Psoas muscle (tissue), 8 donors: ENCODE results near the gene ZBTB12. TPM values are rescaled to one million over a fixed set of nuclear protein-coding genes. Genes with fewer than 3 reads are reported as not detected.

Source experiments
- ATAC-seq, 4 donors: fragments of 200-7000 bp; cut with Tn5 transposase; one replicate each; pipeline ENCODE4 v1.9.1; 2020; ENCODE audit warnings: moderate library complexity in 3 of 4, mild to moderate bottlenecking in 2 of 4
- DNase-seq, 2 donors: peaks; one replicate each; pipeline ENCODE4 v3.0.0-alpha.2; 2020
- H3K27ac ChIP-seq: fragments of 200-600 bp; one replicate; pipeline ENCODE4 v1.8.0; 2022
- H3K27me3 ChIP-seq, 3 donors: fragments of 200-600 bp in 1 of 3; one replicate each; pipeline versions ENCODE4 v1.6.1 to v1.8.0; 2013 to 2022; ENCODE audit warnings: low read length in 2 of 3, mild to moderate bottlenecking in 2 of 3, moderate library complexity in 1 of 3; ENCODE audit not compliant: insufficient read depth in 3 of 3
- H3K36me3 ChIP-seq, 2 donors: fragments of 200-600 bp in 1 of 2; one replicate each; pipeline versions ENCODE4 v1.6.1 to v1.8.0; 2013 to 2022; ENCODE audit warnings: low read depth in 1 of 2, mild to moderate bottlenecking in 1 of 2, moderate library complexity in 1 of 2; ENCODE audit not compliant: insufficient read depth in 1 of 2
- H3K4me1 ChIP-seq: fragments of 200-600 bp; one replicate; pipeline ENCODE4 v1.8.0; 2022
- H3K4me3 ChIP-seq: fragments of 200-600 bp; one replicate; pipeline ENCODE4 v1.8.0; 2022; ENCODE audit warnings: mild to moderate bottlenecking
- H3K9me3 ChIP-seq: fragments of 200-600 bp; one replicate; pipeline ENCODE4 v1.8.0; 2022
- WGBS, 3 donors: extraction: QIAGEN DNeasy Blood & Tissue Kit; methylation state at CpG; one replicate each; pipeline versions ENCODE4 v1.1.6 to v1.1.7; 2013; 5-methylcytosine and 5-hydroxymethylcytosine counted together
- intact Hi-C, 2 donors: fragments of 100-400 bp; cut with DNase I; formaldehyde crosslinking; loops; one replicate each; pipeline versions ENCODE4 v1.11.0 to v1.14.2; 2022
- polyA plus RNA-seq, 3 donors: library from polyadenylated mRNA; stranded (reverse); fragments of 200-250 nt; gene quantifications; one replicate each; pipeline ENCODE4 v1.2.3, GENCODE V29; 2013
- total RNA-seq, 4 donors: library from RNA; stranded (reverse); fragmentation: NEBNext Ultra II Directional in 2 of 4; extraction: Animal tissue kit (Norgen Biotek cat#: 25700) in 2 of 4; gene quantifications; one replicate each; pipeline versions ENCODE4 v1.2.1 to v1.2.4, GENCODE V29; 2021 to 2023
- TF ChIP-seq, protein P1 (sequence below): fragments of 200-600 bp; IDR thresholded peaks from one replicate; pipeline ENCODE4 v1.8.0; 2022; ENCODE audit warnings: antibody characterized with exemption
- donor health status: healthy with polysubstance abuse.
- donor health status: DM: no; HTN: no; CAD: no; lungs with moderate emphysema.
- donor health status: Bipolar disorder and iron deficiency.
- donor health status: healthy.
- donor health status: DM: yes; HTN: yes; CAD: no.
- donor health status: DM: no; HTN: no; CAD: no.
- donor health status: DM: no; HTN: no; CAD: no.
- donor health status: DM: yes; HTN: yes; CAD: no.

The ZBTB12 gene
- total and polyA plus RNA-seq, 7 donors = 1.1 to 4.6 (median 2.2) TPM

DNA sequence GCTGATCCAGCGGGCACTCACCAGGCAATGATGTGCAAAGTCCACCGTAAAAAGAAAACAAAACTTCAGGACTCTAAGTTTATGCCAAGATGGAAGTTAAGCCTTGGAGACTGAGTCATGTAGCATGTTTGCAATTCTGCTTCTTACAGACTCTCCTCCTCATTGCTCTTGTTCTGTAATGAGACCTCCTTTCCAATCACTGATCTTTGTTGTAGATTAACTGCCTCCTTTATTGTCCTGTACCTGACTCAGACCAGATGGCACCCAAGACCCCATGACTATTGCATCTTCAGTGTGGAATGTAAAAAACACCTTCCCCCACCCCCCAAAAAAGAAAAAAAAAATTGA, 50.4 kb downstream of the ZBTB12 start:
- Histone ChIP-seq H3K4me3 (no peak overlapping the region), H3K4me1 (no peaks in the 10 kb centered on the region), H3K9me3 (no peaks in the 10 kb centered on the region), H3K27ac (no peak overlapping the region), H3K27me3 (no peaks in the 10 kb centered on the region), H3K36me3 (peaks cover 0 to 2% of the 10 kb centered on the region in 2 donors)
- 68 to 88% (median 80%) methylated on average over 2 of the region's 2 CpGs for WGBS, 3 donors
- TF ChIP-seq, protein P1, sequence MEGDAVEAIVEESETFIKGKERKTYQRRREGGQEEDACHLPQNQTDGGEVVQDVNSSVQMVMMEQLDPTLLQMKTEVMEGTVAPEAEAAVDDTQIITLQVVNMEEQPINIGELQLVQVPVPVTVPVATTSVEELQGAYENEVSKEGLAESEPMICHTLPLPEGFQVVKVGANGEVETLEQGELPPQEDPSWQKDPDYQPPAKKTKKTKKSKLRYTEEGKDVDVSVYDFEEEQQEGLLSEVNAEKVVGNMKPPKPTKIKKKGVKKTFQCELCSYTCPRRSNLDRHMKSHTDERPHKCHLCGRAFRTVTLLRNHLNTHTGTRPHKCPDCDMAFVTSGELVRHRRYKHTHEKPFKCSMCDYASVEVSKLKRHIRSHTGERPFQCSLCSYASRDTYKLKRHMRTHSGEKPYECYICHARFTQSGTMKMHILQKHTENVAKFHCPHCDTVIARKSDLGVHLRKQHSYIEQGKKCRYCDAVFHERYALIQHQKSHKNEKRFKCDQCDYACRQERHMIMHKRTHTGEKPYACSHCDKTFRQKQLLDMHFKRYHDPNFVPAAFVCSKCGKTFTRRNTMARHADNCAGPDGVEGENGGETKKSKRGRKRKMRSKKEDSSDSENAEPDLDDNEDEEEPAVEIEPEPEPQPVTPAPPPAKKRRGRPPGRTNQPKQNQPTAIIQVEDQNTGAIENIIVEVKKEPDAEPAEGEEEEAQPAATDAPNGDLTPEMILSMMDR = no peak
- intact Hi-C loops = no loop called here
- DNase-seq (no peak), ATAC-seq (no peak)

DNA sequence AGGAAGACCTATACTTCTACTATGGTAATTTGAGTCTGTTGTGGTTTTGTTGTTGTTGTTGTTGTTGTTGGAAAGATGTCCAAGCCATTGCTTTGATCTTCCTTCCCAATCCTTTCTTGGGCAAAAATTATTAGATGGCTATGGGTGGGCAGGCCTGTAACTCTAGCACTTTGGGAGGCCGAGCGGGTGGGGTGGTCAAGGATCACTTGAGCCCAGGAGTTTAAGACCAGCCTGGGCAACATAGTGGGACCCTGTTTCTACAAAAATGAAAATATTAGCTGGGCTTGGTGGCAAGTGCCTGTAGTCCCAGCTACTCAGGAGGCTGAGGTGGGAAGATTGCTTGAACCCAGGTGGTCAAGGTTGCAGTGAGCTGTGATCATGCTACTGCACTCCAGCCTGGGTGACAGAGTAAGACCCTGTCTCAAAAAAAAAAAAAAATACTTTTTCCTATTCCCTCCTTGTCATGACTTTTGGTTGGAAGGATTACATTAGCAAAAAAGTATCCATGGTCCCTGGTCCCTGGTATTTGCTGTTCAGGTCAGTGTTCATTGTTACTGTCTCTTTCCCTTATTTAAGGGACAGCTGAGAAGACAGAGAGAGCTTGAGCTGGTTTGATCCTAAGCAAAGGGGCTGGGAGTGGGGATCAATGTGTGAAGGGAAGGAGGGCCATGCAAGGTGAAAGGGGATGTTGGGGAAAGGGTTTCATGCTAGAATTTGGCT, 51.0 kb downstream of the ZBTB12 start:
- ATAC-seq (no peak), DNase-seq (no peak)
- intact Hi-C loops = no loop called here
- H3K9me3 ChIP-seq = no peaks in the 10 kb centered on the region
- TF ChIP-seq, protein P1 = no peak
- H3K4me3 ChIP-seq = no peak overlapping the region
- H3K4me1 ChIP-seq = no peaks in the 10 kb centered on the region
- 89 to 95% (median 90%) methylated on average over 2 of the region's 2 CpGs for WGBS, 3 donors
- H3K27ac ChIP-seq = no peak overlapping the region
- no peaks in the 10 kb centered on the region for H3K36me3 ChIP-seq
- H3K27me3 ChIP-seq = no peaks in the 10 kb centered on the region

Other genes starting within 250 kb of the ZBTB12 start
Only the 30 nearest of the 37 such genes appear.
- 1 to 10 TPM in 3 of 4 donors, under 1 TPM in 1; 0.75 to 3.2 (median 2.3) TPM for gene LY6G5C, start 221.0 kb downstream of the ZBTB12 start, total RNA-seq
- 1 to 10 TPM; 1.4 to 2.3 (median 1.9) TPM for gene LY6G5C, start 221.0 kb downstream of the ZBTB12 start, polyA plus RNA-seq
- gene ABHD16A, start 198.8 kb downstream of the ZBTB12 start, total RNA-seq = 10 to 100 TPM; 26.6 to 36.5 (median 30.5) TPM
- 10 to 100 TPM; 34.4 to 56.6 (median 50.0) TPM for gene ABHD16A, start 198.8 kb downstream of the ZBTB12 start, polyA plus RNA-seq
- gene LY6G6F, start 195.2 kb downstream of the ZBTB12 start, total RNA-seq = not detected
- gene LY6G6F, start 195.2 kb downstream of the ZBTB12 start, polyA plus RNA-seq = under 1 TPM in 1 of 3 donors, not detected in 2; 0.05 TPM
- gene LY6G6D, start 186.7 kb downstream of the ZBTB12 start, total RNA-seq = not detected
- not detected for gene LY6G6D, start 186.7 kb downstream of the ZBTB12 start, polyA plus RNA-seq
- not detected for gene LY6G6C, start 180.3 kb downstream of the ZBTB12 start, total RNA-seq
- not detected for gene LY6G6C, start 180.3 kb downstream of the ZBTB12 start, polyA plus RNA-seq
- gene MPIG6B, start 178.7 kb downstream of the ZBTB12 start, total RNA-seq = under 1 TPM; 0.10 to 0.37 (median 0.22) TPM
- gene MPIG6B, start 178.7 kb downstream of the ZBTB12 start, polyA plus RNA-seq = under 1 TPM in 1 of 3 donors, not detected in 2; 0.04 TPM
- 10 to 100 TPM in 2 of 4 donors, 1 to 10 TPM in 2; 8.4 to 16.2 (median 10.2) TPM for gene DDAH2, start 172.8 kb downstream of the ZBTB12 start, total RNA-seq
- 10 to 100 TPM in 2 of 3 donors, 1 to 10 TPM in 1; 6.3 to 13.8 (median 11.3) TPM for gene DDAH2, start 172.8 kb downstream of the ZBTB12 start, polyA plus RNA-seq
- gene CLIC1, start 165.6 kb downstream of the ZBTB12 start, total RNA-seq = 10 to 100 TPM; 29.1 to 51.2 (median 41.9) TPM
- gene CLIC1, start 165.6 kb downstream of the ZBTB12 start, polyA plus RNA-seq = 10 to 100 TPM; 20.6 to 85.9 (median 35.1) TPM
- 1 to 10 TPM; 1.7 to 3.0 (median 1.8) TPM for gene MSH5, start 162.1 kb downstream of the ZBTB12 start, total RNA-seq
- 1 to 10 TPM; 1.4 to 2.7 (median 1.7) TPM for gene MSH5, start 162.1 kb downstream of the ZBTB12 start, polyA plus RNA-seq
- gene SAPCD1, start 139.4 kb downstream of the ZBTB12 start, total RNA-seq = under 1 TPM in 1 of 4 donors, not detected in 3; 0.59 TPM
- gene SAPCD1, start 139.4 kb downstream of the ZBTB12 start, polyA plus RNA-seq = under 1 TPM; 0.13 to 0.78 (median 0.23) TPM
- 1 to 10 TPM; 5.2 to 8.0 (median 7.5) TPM for gene VWA7, start 124.8 kb downstream of the ZBTB12 start, total RNA-seq
- gene VWA7, start 124.8 kb downstream of the ZBTB12 start, polyA plus RNA-seq = 1 to 10 TPM in 2 of 3 donors, under 1 TPM in 1; 0.76 to 3.5 (median 1.8) TPM
- gene VARS1, start 106.3 kb downstream of the ZBTB12 start, total RNA-seq = 100 to 1,000 TPM in 1 of 4 donors, 10 to 100 TPM in 3; 53.2 to 108 (median 76.1) TPM
- gene VARS1, start 106.3 kb downstream of the ZBTB12 start, polyA plus RNA-seq = 10 to 100 TPM; 43.9 to 70.4 (median 57.4) TPM
- gene LSM2, start 95.1 kb downstream of the ZBTB12 start, total RNA-seq = 10 to 100 TPM; 19.5 to 42.9 (median 28.7) TPM
- 10 to 100 TPM; 35.3 to 92.1 (median 44.2) TPM for gene LSM2, start 95.1 kb downstream of the ZBTB12 start, polyA plus RNA-seq
- 1 to 10 TPM; 2.5 to 6.2 (median 4.4) TPM for gene HSPA1L, start 86.8 kb downstream of the ZBTB12 start, total RNA-seq
- gene HSPA1L, start 86.8 kb downstream of the ZBTB12 start, polyA plus RNA-seq = 10 to 100 TPM in 1 of 3 donors, 1 to 10 TPM in 1, under 1 TPM in 1; 0.86 to 23.1 (median 3.3) TPM
- gene HSPA1A, start 86.5 kb downstream of the ZBTB12 start, total RNA-seq = 100 to 1,000 TPM; 241 to 940 (median 407) TPM
- 100 to 1,000 TPM in 2 of 3 donors, 10 to 100 TPM in 1; 37.1 to 319 (median 203) TPM for gene HSPA1A, start 86.5 kb downstream of the ZBTB12 start, polyA plus RNA-seq
- gene HSPA1B, start 74.3 kb downstream of the ZBTB12 start, total RNA-seq = 100 to 1,000 TPM; 199 to 721 (median 347) TPM
- 100 to 1,000 TPM in 2 of 3 donors, 10 to 100 TPM in 1; 19.4 to 148 (median 104) TPM for gene HSPA1B, start 74.3 kb downstream of the ZBTB12 start, polyA plus RNA-seq
- 10 to 100 TPM; 14.2 to 20.6 (median 18.6) TPM for gene NEU1, start 39.3 kb downstream of the ZBTB12 start, total RNA-seq
- gene NEU1, start 39.3 kb downstream of the ZBTB12 start, polyA plus RNA-seq = 10 to 100 TPM; 25.2 to 39.8 (median 29.4) TPM
- gene SLC44A4, start 23.1 kb downstream of the ZBTB12 start, total RNA-seq = under 1 TPM in 2 of 4 donors, not detected in 2; 0.23 to 0.24 TPM
- gene SLC44A4, start 23.1 kb downstream of the ZBTB12 start, polyA plus RNA-seq = under 1 TPM; 0.03 to 0.14 (median 0.08) TPM
- 10 to 100 TPM in 1 of 4 donors, 1 to 10 TPM in 3; 6.8 to 14.2 (median 7.7) TPM for gene EHMT2, start 4.4 kb downstream of the ZBTB12 start, total RNA-seq
- 10 to 100 TPM in 2 of 3 donors, 1 to 10 TPM in 1; 8.4 to 20.8 (median 13.4) TPM for gene EHMT2, start 4.4 kb downstream of the ZBTB12 start, polyA plus RNA-seq
- 1 to 10 TPM; 1.5 to 5.5 (median 3.5) TPM for gene C2, start 25.6 kb upstream of the ZBTB12 start, total RNA-seq
- gene C2, start 25.6 kb upstream of the ZBTB12 start, polyA plus RNA-seq = 1 to 10 TPM in 1 of 3 donors, under 1 TPM in 2; 0.77 to 1.2 (median 0.99) TPM
- 1 to 10 TPM; 2.5 to 5.8 (median 3.4) TPM for gene CFB, start 44.0 kb upstream of the ZBTB12 start, total RNA-seq
- gene CFB, start 44.0 kb upstream of the ZBTB12 start, polyA plus RNA-seq = 1 to 10 TPM; 1.6 to 2.3 (median 1.8) TPM
- 10 to 100 TPM; 47.2 to 52.3 (median 48.7) TPM for gene NELFE, start 56.9 kb upstream of the ZBTB12 start, total RNA-seq
- gene NELFE, start 56.9 kb upstream of the ZBTB12 start, polyA plus RNA-seq = 10 to 100 TPM; 44.3 to 86.9 (median 85.4) TPM
- 10 to 100 TPM; 27.9 to 31.0 (median 29.2) TPM for gene SKIC2, start 57.1 kb upstream of the ZBTB12 start, total RNA-seq
- gene SKIC2, start 57.1 kb upstream of the ZBTB12 start, polyA plus RNA-seq = 10 to 100 TPM; 26.9 to 36.6 (median 31.8) TPM
- 10 to 100 TPM in 2 of 4 donors, 1 to 10 TPM in 2; 7.4 to 12.9 (median 9.9) TPM for gene DXO, start 70.1 kb upstream of the ZBTB12 start, total RNA-seq
- gene DXO, start 70.1 kb upstream of the ZBTB12 start, polyA plus RNA-seq = 10 to 100 TPM in 1 of 3 donors, 1 to 10 TPM in 2; 8.0 to 20.6 (median 9.2) TPM
- 10 to 100 TPM in 3 of 4 donors, 1 to 10 TPM in 1; 5.6 to 13.2 (median 10.9) TPM for gene C4A, start 80.0 kb upstream of the ZBTB12 start, total RNA-seq
- 1 to 10 TPM; 3.0 to 3.2 (median 3.1) TPM for gene C4A, start 80.0 kb upstream of the ZBTB12 start, polyA plus RNA-seq
- gene C4B, start 112.7 kb upstream of the ZBTB12 start, total RNA-seq = 10 to 100 TPM in 1 of 4 donors, 1 to 10 TPM in 3; 5.6 to 12.6 (median 9.4) TPM
- gene C4B, start 112.7 kb upstream of the ZBTB12 start, polyA plus RNA-seq = 1 to 10 TPM; 2.6 to 3.3 (median 2.7) TPM
- gene CYP21A2, start 136.3 kb upstream of the ZBTB12 start, total RNA-seq = 1 to 10 TPM in 1 of 4 donors, under 1 TPM in 1, not detected in 2; 0.19 to 9.9 TPM
- under 1 TPM in 2 of 3 donors, not detected in 1; 0.05 to 0.10 TPM for gene CYP21A2, start 136.3 kb upstream of the ZBTB12 start, polyA plus RNA-seq
- gene TNXB, start 207.3 kb upstream of the ZBTB12 start, total RNA-seq = 10 to 100 TPM; 14.5 to 26.1 (median 23.9) TPM
- 10 to 100 TPM in 1 of 3 donors, 1 to 10 TPM in 2; 7.0 to 13.6 (median 9.1) TPM for gene TNXB, start 207.3 kb upstream of the ZBTB12 start, polyA plus RNA-seq
- gene ATF6B, start 226.2 kb upstream of the ZBTB12 start, total RNA-seq = 10 to 100 TPM; 17.2 to 23.8 (median 19.9) TPM
- 10 to 100 TPM; 13.0 to 35.2 (median 15.1) TPM for gene ATF6B, start 226.2 kb upstream of the ZBTB12 start, polyA plus RNA-seq
- 1 to 10 TPM; 2.1 to 4.3 (median 4.1) TPM for gene FKBPL, start 228.2 kb upstream of the ZBTB12 start, total RNA-seq
- gene FKBPL, start 228.2 kb upstream of the ZBTB12 start, polyA plus RNA-seq = 10 to 100 TPM in 1 of 3 donors, 1 to 10 TPM in 2; 8.2 to 12.2 (median 9.9) TPM